Gastroesophageal sphincter (tissue), 4 donors: ENCODE results near the gene OR1K1. TPM values are rescaled to one million over a fixed set of nuclear protein-coding genes. Genes with fewer than 3 reads are reported as not detected.
"Not testable (repeated sequence)": the region's sequence is repeated elsewhere in the genome, so short reads cannot be mapped to it uniquely, and the experiment has no call there.

Experiments
- ATAC-seq: fragments of 150-250 bp; one replicate; pipeline ENCODE4 v1.9.1; 2016; ENCODE audit warnings: mild to moderate bottlenecking, moderate library complexity
- H3K27ac ChIP-seq, 4 donors: fragments of 200-600 bp; sonication (generic) in 3 of 4; 1 replicate in 3 of 4; 2 replicates in 1 of 4; pipeline ENCODE4 v1.5.1; 2016 to 2019
- H3K27me3 ChIP-seq: fragments of 200-600 bp; sonication (generic); one replicate; pipeline ENCODE4 v1.5.1; 2019
- H3K36me3 ChIP-seq, 2 donors: fragments of 200-600 bp; sonication (generic); one replicate each; pipeline ENCODE4 v1.5.1; 2019; ENCODE audit warnings: control low read depth in 1 of 2
- H3K4me1 ChIP-seq, 3 donors: fragments of 200-600 bp; sonication (generic); 1 replicate in 2 of 3; 2 replicates in 1 of 3; pipeline ENCODE4 v1.5.1; 2016 to 2019; ENCODE audit warnings: control low read depth in 2 of 3
- H3K4me3 ChIP-seq, 2 donors: fragments of 200-600 bp; sonication (generic); one replicate each; pipeline ENCODE4 v1.5.1; 2019; ENCODE audit warnings: mild to moderate bottlenecking in 1 of 2, moderate library complexity in 1 of 2
- H3K9me3 ChIP-seq, 3 donors: fragments of 200-600 bp; sonication (generic); one replicate each; pipeline ENCODE4 v1.5.1; 2017 to 2019; ENCODE audit warnings: control low read depth in 2 of 3
- EP300 ChIP-seq: sonication (generic); formaldehyde crosslinking; IDR thresholded peaks from one replicate; pipeline ENCODE4 v1.6.1; 2017; ENCODE audit warnings: antibody characterized with exemption, mild to moderate bottlenecking
- POLR2A ChIP-seq, 2 donors: fragments of 450-650 bp; IDR thresholded peaks; one replicate each; pipeline ENCODE4 v1.6.1; 2017; ENCODE audit warnings: antibody characterized with exemption in 2 of 2, mild to moderate bottlenecking in 2 of 2, moderate library complexity in 1 of 2
- POLR2AphosphoS5 ChIP-seq: sonication (generic); formaldehyde crosslinking; IDR thresholded peaks from one replicate; pipeline ENCODE4 v1.6.1; 2017; ENCODE audit warnings: antibody characterized with exemption
- WGBS, 2 donors: methylation state at CpG; one replicate each; pipeline ENCODE4 v1.1.5; 2018; ENCODE audit warnings: low coverage in 1 of 2; 5-methylcytosine and 5-hydroxymethylcytosine counted together
- total RNA-seq, 4 donors: library from RNA; depleted of rRNA; stranded (reverse); fragments of >200 nt; gene quantifications; one replicate each; pipeline ENCODE4 v1.1.0, GENCODE V29; 2016
- TF ChIP-seq, protein P1 (sequence below), 4 experiments: fragments of 200-600 bp in 2 of 4; fragments of 450-650 bp in 2 of 4; sonication (generic) in 1 of 4; IDR thresholded peaks; one replicate each; pipeline ENCODE4 v1.5.1; 2017 to 2019; ENCODE audit warnings: antibody characterized with exemption in 4 of 4, mild to moderate bottlenecking in 2 of 4, moderate library complexity in 2 of 4

Gene OR1K1
- total RNA-seq, 4 donors from 2014 or later: not detected

GRCh38 chr9:122808141-122808540, 8.2 kb downstream of the OR1K1 start:
- no peaks in the 10 kb centered on the region for H3K4me1 ChIP-seq
- no peak for ATAC-seq
- no peak for TF ChIP-seq EP300
- TF ChIP-seq POLR2A (IDR thresholded peaks at IDR 0.05): no peak
- TF ChIP-seq POLR2AphosphoS5: no peak
- TF ChIP-seq, protein P1, sequence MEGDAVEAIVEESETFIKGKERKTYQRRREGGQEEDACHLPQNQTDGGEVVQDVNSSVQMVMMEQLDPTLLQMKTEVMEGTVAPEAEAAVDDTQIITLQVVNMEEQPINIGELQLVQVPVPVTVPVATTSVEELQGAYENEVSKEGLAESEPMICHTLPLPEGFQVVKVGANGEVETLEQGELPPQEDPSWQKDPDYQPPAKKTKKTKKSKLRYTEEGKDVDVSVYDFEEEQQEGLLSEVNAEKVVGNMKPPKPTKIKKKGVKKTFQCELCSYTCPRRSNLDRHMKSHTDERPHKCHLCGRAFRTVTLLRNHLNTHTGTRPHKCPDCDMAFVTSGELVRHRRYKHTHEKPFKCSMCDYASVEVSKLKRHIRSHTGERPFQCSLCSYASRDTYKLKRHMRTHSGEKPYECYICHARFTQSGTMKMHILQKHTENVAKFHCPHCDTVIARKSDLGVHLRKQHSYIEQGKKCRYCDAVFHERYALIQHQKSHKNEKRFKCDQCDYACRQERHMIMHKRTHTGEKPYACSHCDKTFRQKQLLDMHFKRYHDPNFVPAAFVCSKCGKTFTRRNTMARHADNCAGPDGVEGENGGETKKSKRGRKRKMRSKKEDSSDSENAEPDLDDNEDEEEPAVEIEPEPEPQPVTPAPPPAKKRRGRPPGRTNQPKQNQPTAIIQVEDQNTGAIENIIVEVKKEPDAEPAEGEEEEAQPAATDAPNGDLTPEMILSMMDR (IDR thresholded peaks at IDR 0.05): no peak
- H3K4me3 ChIP-seq: no peak overlapping the region
- WGBS, 2 donors: 71 to 100% methylated on average over 1 of the region's 3 CpGs
- H3K27me3 ChIP-seq: no peaks in the 10 kb centered on the region
- no peaks in the 10 kb centered on the region for H3K9me3 ChIP-seq
- peaks cover 0 to 9% of the 10 kb centered on the region in 2 donors for H3K36me3 ChIP-seq
- no peak overlapping the region for H3K27ac ChIP-seq

- H3K27me3 ChIP-seq, H3K36me3 ChIP-seq, H3K4me1 ChIP-seq, H3K4me3 ChIP-seq, H3K27ac ChIP-seq, ATAC-seq, H3K9me3 ChIP-seq: not testable (repeated sequence)
- WGBS, 2 donors: 76 to 79% methylated on average over 7 of the region's 7 CpGs
Measured at GRCh38 chr9:122809261-122809660, 9.3 kb downstream of the OR1K1 start.

GRCh38 chr9:122810306-122810946, 10.5 kb downstream of the OR1K1 start:
- H3K9me3 ChIP-seq: no peaks in the 10 kb centered on the region
- peak; percentile 77 for ATAC-seq
- H3K4me1 ChIP-seq: peaks cover 0 to 4% (median 0%) of the 10 kb centered on the region in 3 donors
- no peak overlapping the region for H3K27ac ChIP-seq
- WGBS, 2 donors: 3 to 4% methylated on average over 6 to 8 of the region's 8 CpGs
- H3K4me3 ChIP-seq: no peak overlapping the region
- no peaks in the 10 kb centered on the region for H3K27me3 ChIP-seq
- H3K36me3 ChIP-seq: peaks cover 0 to 8% of the 10 kb centered on the region in 2 donors
- TF ChIP-seq, protein P1 (IDR thresholded peaks at IDR 0.05): peak in 3 of 4 experiments; percentile 76 to 83 (median 81)
- TF ChIP-seq EP300: no peak

DNA sequence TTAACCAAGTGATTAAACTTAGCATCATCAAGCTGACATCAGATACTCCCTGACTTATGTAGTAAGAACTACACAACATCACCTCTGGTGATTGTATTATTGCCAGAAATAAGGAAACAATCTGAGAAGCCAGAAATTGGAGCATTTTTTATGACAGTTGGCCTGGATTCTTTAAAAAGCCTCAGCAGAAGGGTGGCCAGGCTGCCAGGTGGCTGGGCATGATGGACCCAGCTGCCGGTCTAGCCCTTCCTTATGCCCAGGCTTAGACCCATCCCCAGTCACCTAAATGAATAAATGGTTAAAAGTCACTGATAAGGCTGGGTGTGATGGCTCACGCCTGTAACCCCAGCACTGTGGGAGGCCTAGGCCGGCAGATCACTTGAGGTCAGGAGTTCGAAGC, 12.8 kb downstream of the OR1K1 start:
- Histone ChIP-seq H3K9me3 (no peaks in the 10 kb centered on the region), H3K27ac (no peak overlapping the region), H3K4me1 (peaks cover 0 to 10% (median 0%) of the 10 kb centered on the region in 3 donors), H3K4me3 (no peak overlapping the region), H3K36me3 (peaks cover 0 to 27% of the 10 kb centered on the region in 2 donors), H3K27me3 (no peaks in the 10 kb centered on the region)
- 81% methylated on average over 4 of the region's 4 CpGs; no CpG with 5 or more reads in 1 of the 2 donors for WGBS, 2 donors
- no peak for ATAC-seq
- no peak for TF ChIP-seq POLR2A (IDR thresholded peaks at IDR 0.05)
- TF ChIP-seq, protein P1 (IDR thresholded peaks at IDR 0.05): no peak
- no peak for TF ChIP-seq EP300
- no peak for TF ChIP-seq POLR2AphosphoS5

DNA sequence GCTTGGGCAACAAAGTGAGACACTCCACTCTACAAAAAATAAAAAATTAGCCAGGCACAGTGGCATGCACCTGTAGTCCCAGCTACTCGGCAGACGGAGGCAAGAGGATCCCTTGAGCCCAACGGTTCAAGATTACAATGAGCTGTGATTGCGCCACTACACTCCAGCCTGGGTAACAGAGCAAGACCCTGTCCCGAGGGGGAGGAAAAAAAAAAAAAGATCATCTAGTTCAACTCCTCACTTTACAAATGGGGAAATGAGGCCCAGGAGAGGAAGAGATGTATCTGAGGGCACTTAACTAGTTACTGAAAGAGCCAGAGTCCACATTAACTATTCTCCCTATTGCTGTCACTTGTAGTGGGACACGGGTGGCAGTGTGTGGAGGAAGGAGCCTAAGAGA, 14.6 kb downstream of the OR1K1 start:
- 70% methylated on average over 2 to 5 of the region's 6 CpGs for WGBS, 2 donors
- no peak for TF ChIP-seq EP300
- TF ChIP-seq POLR2A (IDR thresholded peaks at IDR 0.05): no peak
- TF ChIP-seq, protein P1 (IDR thresholded peaks at IDR 0.05): no peak

More for the DNA sequence above, 14.6 kb downstream of the OR1K1 start:
- H3K36me3 ChIP-seq: peaks cover 0 to 37% of the 10 kb centered on the region in 2 donors
- no peaks in the 10 kb centered on the region for H3K27me3 ChIP-seq
- H3K4me1 ChIP-seq: peaks cover 0 to 15% (median 0%) of the 10 kb centered on the region in 3 donors
- H3K27ac ChIP-seq: no peak overlapping the region
- no peak for ATAC-seq
- no peaks in the 10 kb centered on the region for H3K9me3 ChIP-seq
- H3K4me3 ChIP-seq: no peak overlapping the region
